ENCODE results near the gene CLEC1A. TPM values are rescaled to one million over a fixed set of nuclear protein-coding genes. Genes with fewer than 3 reads are reported as not detected.

The CLEC1A gene
- polyA plus RNA-seq, 1 of the 3 experiments (the other 2 are of a cell fraction), result not detected

GRCh38 chr12:10082117-10082874 lies 16.5 kb downstream of the CLEC1A start:
- H3K9ac ChIP-seq, result no peak overlapping the region
- H3K79me2 ChIP-seq (ENCODE audit: insufficient read depth), result no peaks in the 10 kb centered on the region
- ChIA-PET POLR2A (no interaction called here), CTCF (no interaction called here)
- no peak overlapping the region for H3K4me3 ChIP-seq (ENCODE audit: low read depth in 2 of 2, low read length in 1 of 2)
- no peaks in the 10 kb centered on the region for H3F3A ChIP-seq (replicated peaks; ENCODE audit: insufficient read depth)
- TF ChIP-seq RCOR1 (IDR thresholded peaks at IDR 0.05; ENCODE audit: low read length) (no peak), GATA2 (CRISPR knock-in tag; IDR thresholded peaks at IDR 0.05) (no peak), MEF2A (IDR thresholded peaks at IDR 0.05; ENCODE audit: borderline replicate concordance, low read depth) (no peak), ELF1 (IDR thresholded peaks at IDR 0.05) (no peak), POLR2AphosphoS5 (IDR thresholded peaks at IDR 0.05; ENCODE audit: low read depth, low read length) (no peak), RFX5 (IDR thresholded peaks at IDR 0.05; ENCODE audit: low read length) (no peak)
- no peak overlapping the region for H3K4me2 ChIP-seq
- no peak for DNase-seq
- H3K27me3 ChIP-seq (ENCODE audit: insufficient read depth), result 0 out of 2 replicates have a peak, but pooled peaks cover 5% of the 10 kb centered on the region
- H3K4me1 ChIP-seq (ENCODE audit: control insufficient read depth in 1 of 2, insufficient read depth in 2 of 2, low read depth in 1 of 2, low read length in 1 of 2), result no peaks in the 10 kb centered on the region
- no peaks in the 10 kb centered on the region for H4K20me1 ChIP-seq (ENCODE audit: insufficient read depth)
- no peaks in the 10 kb centered on the region for H3K36me3 ChIP-seq (replicated peaks in 1 of 2; ENCODE audit: control insufficient read depth in 1 of 2, insufficient read depth in 2 of 2, low read length in 1 of 2)
- H2AFZ ChIP-seq (ENCODE audit: low read depth), result no peak overlapping the region
- no peaks in the 10 kb centered on the region for H3K9me2 ChIP-seq
- no peaks in the 10 kb centered on the region for H3K9me3 ChIP-seq
- WGBS (ENCODE audit: low lambda C conversion rate), result 16% methylated on average over 5 of the region's 5 CpGs
- no peak overlapping the region for H3K27ac ChIP-seq (ENCODE audit: low read depth in 2 of 2, low read length in 1 of 2)

GRCh38 chr12:10075451-10075850 lies 23.3 kb downstream of the CLEC1A start:
- POLR2A ChIA-PET, result no interaction called here
- CTCF ChIA-PET, result no interaction called here
- H3K9me3 ChIP-seq, result no peaks in the 10 kb centered on the region

GRCh38 chr12:10073261-10073660 lies 25.5 kb downstream of the CLEC1A start:
- H3K9me2 ChIP-seq, result no peaks in the 10 kb centered on the region
- H3K27me3 ChIP-seq (ENCODE audit: insufficient read depth), result peaks cover 3% of the 10 kb centered on the region; the same call in 1 of the 2 replicates
- H3K27ac ChIP-seq (ENCODE audit: low read depth in 2 of 2, low read length in 1 of 2), result no peak overlapping the region
- CTCF ChIA-PET, result interaction anchor here (1.3 kb wide), 1 partner anchor 330 kb away, joined by 3 read pairs; no protein-coding TSS in a partner anchor
- H2AFZ ChIP-seq (ENCODE audit: low read depth), result no peak overlapping the region
- H3K9ac ChIP-seq, result no peak overlapping the region
- H3K4me2 ChIP-seq, result no peak overlapping the region
- H3K36me3 ChIP-seq (replicated peaks in 1 of 2; ENCODE audit: control insufficient read depth in 1 of 2, insufficient read depth in 2 of 2, low read length in 1 of 2), result no peaks in the 10 kb centered on the region
- no peaks in the 10 kb centered on the region; a peak in 1 of 4 replicates for H3K4me1 ChIP-seq (ENCODE audit: control insufficient read depth in 1 of 2, insufficient read depth in 2 of 2, low read depth in 1 of 2, low read length in 1 of 2)
- H3K79me2 ChIP-seq (ENCODE audit: insufficient read depth), result no peaks in the 10 kb centered on the region
- 13% methylated on average over 5 of the region's 5 CpGs for WGBS (ENCODE audit: low lambda C conversion rate)
- DNase-seq, result no peak
- no peak overlapping the region for H3K4me3 ChIP-seq (ENCODE audit: low read depth in 2 of 2, low read length in 1 of 2)
- H3F3A ChIP-seq (replicated peaks; ENCODE audit: insufficient read depth), result no peaks in the 10 kb centered on the region
- no peaks in the 10 kb centered on the region for H4K20me1 ChIP-seq (ENCODE audit: insufficient read depth)
- H3K9me3 ChIP-seq, result no peaks in the 10 kb centered on the region
- POLR2A ChIA-PET, result no interaction called here
- TF ChIP-seq TEAD4 (IDR thresholded peaks at IDR 0.05; ENCODE audit: borderline replicate concordance, insufficient read depth) (no peak), RAD21 (IDR thresholded peaks at IDR 0.05; ENCODE audit: low read length) (no peak), USF2 (IDR thresholded peaks at IDR 0.05; ENCODE audit: borderline replicate concordance, low read depth, low read length) (no peak), ZBTB33 (IDR thresholded peaks at IDR 0.05; ENCODE audit: borderline replicate concordance, low read depth) (no peak), TCF12 (IDR thresholded peaks at IDR 0.05) (no peak), NFIC (IDR thresholded peaks at IDR 0.05; ENCODE audit: borderline replicate concordance) (no peak), GATA2 (CRISPR knock-in tag; IDR thresholded peaks at IDR 0.05) (no peak), POLR2AphosphoS5 (IDR thresholded peaks at IDR 0.05; ENCODE audit: low read depth, low read length) (no peak), EZH2phosphoT487 (IDR thresholded peaks at IDR 0.05; ENCODE audit: borderline replicate concordance, low read depth) (no peak), FOXJ3 (CRISPR knock-in tag; IDR thresholded peaks at IDR 0.05) (no peak), TAF1 (IDR thresholded peaks at IDR 0.05; ENCODE audit: borderline replicate concordance, low read depth, low read length) (no peak)

More at GRCh38 chr12:10075451-10075850, 23.3 kb downstream of the CLEC1A start:
- DNase-seq, result no peak
- H2AFZ ChIP-seq (ENCODE audit: low read depth), result no peak overlapping the region
- TF ChIP-seq ELF1 (IDR thresholded peaks at IDR 0.05), result no peak
- TF ChIP-seq TEAD4 (IDR thresholded peaks at IDR 0.05; ENCODE audit: borderline replicate concordance, insufficient read depth), result no peak
- no peak for TF ChIP-seq JUND (IDR thresholded peaks at IDR 0.05)
- no peak for TF ChIP-seq PBX3 (IDR thresholded peaks at IDR 0.05)
- TF ChIP-seq FOXJ3 (CRISPR knock-in tag; IDR thresholded peaks at IDR 0.05), result no peak
- TF ChIP-seq SIN3A (IDR thresholded peaks at IDR 0.05; ENCODE audit: borderline replicate concordance, low read depth, low read length), result no peak
- H3F3A ChIP-seq (replicated peaks; ENCODE audit: insufficient read depth), result no peaks in the 10 kb centered on the region
- no peaks in the 10 kb centered on the region for H3K9me2 ChIP-seq
- no peaks in the 10 kb centered on the region for H4K20me1 ChIP-seq (ENCODE audit: insufficient read depth)
- H3K79me2 ChIP-seq (ENCODE audit: insufficient read depth), result no peaks in the 10 kb centered on the region
- no peaks in the 10 kb centered on the region for H3K36me3 ChIP-seq (replicated peaks in 1 of 2; ENCODE audit: control insufficient read depth in 1 of 2, insufficient read depth in 2 of 2, low read length in 1 of 2)
- no peak overlapping the region for H3K27ac ChIP-seq (ENCODE audit: low read depth in 2 of 2, low read length in 1 of 2)
- H3K27me3 ChIP-seq (ENCODE audit: insufficient read depth), result peaks cover 5% of the 10 kb centered on the region; the same call in 1 of the 2 replicates
- no peak overlapping the region for H3K4me2 ChIP-seq
- H3K9ac ChIP-seq, result no peak overlapping the region
- H3K4me1 ChIP-seq (ENCODE audit: control insufficient read depth in 1 of 2, insufficient read depth in 2 of 2, low read depth in 1 of 2, low read length in 1 of 2), result no peaks in the 10 kb centered on the region
- H3K4me3 ChIP-seq (ENCODE audit: low read depth in 2 of 2, low read length in 1 of 2), result no peak overlapping the region
